ENCODE results near the gene C15orf39.

- TF ChIP-seq CTCF (conservative IDR thresholded peaks at IDR 0.05; ENCODE audit: low read depth in 2 of 2) (no peak), POLR2AphosphoS5 (IDR thresholded peaks at IDR 0.05; ENCODE audit: low read depth) (no peak), ZNF462 (CRISPR knock-in tag; IDR thresholded peaks at IDR 0.05) (no peak), EZH2 (IDR thresholded peaks at IDR 0.05; ENCODE audit: low read depth, unreplicated experiment) (no peak), STAT1 (IDR thresholded peaks at IDR 0.05; ENCODE audit: unreplicated experiment) (no peak), CREB1 (CRISPR knock-in tag; IDR thresholded peaks at IDR 0.05; ENCODE audit: low read depth) (no peak), EZH2phosphoT487 (IDR thresholded peaks at IDR 0.05; ENCODE audit: unreplicated experiment) (no peak), ZNF331 (CRISPR knock-in tag; IDR thresholded peaks at IDR 0.05; ENCODE audit: low read depth) (no peak), REST (IDR thresholded peaks at IDR 0.05; ENCODE audit: unreplicated experiment) (no peak)
These were observed 30.7 kb downstream of the C15orf39 start for GRCh38 chr15:75232252-75232813.

All from GM23338 (cell line).